Measurements from ENCODE around the gene PRDX2. TPM values are rescaled to one million over a fixed set of nuclear protein-coding genes. Genes with fewer than 3 reads are reported as not detected.

Gene PRDX2
- total and polyA plus RNA-seq, 2 experiments from 2014 or later = 497 to 581 TPM

DNA sequence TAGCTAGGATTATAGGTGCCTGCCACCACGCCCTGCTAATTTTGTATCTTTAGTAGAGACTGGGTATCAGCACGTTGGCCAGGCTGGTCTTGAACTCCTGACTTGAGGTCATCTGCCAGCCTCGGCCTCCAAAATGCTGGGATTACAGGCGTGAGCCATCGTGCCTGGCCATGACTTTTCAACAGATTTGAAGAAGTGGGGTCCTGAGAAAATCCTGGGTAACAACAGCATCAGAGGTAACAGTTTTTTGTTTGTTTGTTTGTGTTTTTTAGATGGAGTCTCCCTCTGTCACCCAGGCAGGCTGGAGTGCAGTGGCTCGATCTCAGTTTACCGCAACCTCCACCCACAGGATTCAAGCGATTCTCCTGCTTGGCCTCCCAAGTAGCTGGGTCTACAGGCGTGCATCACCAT, 6.6 kb downstream of the PRDX2 start:
- Histone ChIP-seq H3K4me1 (ENCODE audit: insufficient read depth) (peaks cover 16% of the 10 kb centered on the region), H2AFZ (no peak overlapping the region), H3K27ac (peak overlapping the region; percentile 99), H3K4me3 (no peak overlapping the region), H3K9me3 (ENCODE audit: low read depth) (no peaks in the 10 kb centered on the region), H4K20me1 (ENCODE audit: insufficient read depth, poor library complexity, severe bottlenecking) (peaks cover 10% of the 10 kb centered on the region), H3K36me3 (replicated peaks; ENCODE audit: insufficient read depth, low read depth) (no peaks in the 10 kb centered on the region), H3K79me2 (peaks cover 26% of the 10 kb centered on the region), H3K4me2 (no peak overlapping the region), H3K27me3 (no peaks in the 10 kb centered on the region), H3K9me2 (replicated peaks; ENCODE audit: insufficient read depth) (no peaks in the 10 kb centered on the region)
- DNase-seq (ENCODE audit: low spot score) = no peak
- WGBS (ENCODE audit: low lambda C conversion rate, missing lambda C conversion rate) = 85% methylated on average over 9 of the region's 9 CpGs
- TF ChIP-seq, protein P1, sequence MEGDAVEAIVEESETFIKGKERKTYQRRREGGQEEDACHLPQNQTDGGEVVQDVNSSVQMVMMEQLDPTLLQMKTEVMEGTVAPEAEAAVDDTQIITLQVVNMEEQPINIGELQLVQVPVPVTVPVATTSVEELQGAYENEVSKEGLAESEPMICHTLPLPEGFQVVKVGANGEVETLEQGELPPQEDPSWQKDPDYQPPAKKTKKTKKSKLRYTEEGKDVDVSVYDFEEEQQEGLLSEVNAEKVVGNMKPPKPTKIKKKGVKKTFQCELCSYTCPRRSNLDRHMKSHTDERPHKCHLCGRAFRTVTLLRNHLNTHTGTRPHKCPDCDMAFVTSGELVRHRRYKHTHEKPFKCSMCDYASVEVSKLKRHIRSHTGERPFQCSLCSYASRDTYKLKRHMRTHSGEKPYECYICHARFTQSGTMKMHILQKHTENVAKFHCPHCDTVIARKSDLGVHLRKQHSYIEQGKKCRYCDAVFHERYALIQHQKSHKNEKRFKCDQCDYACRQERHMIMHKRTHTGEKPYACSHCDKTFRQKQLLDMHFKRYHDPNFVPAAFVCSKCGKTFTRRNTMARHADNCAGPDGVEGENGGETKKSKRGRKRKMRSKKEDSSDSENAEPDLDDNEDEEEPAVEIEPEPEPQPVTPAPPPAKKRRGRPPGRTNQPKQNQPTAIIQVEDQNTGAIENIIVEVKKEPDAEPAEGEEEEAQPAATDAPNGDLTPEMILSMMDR (IDR thresholded peaks at IDR 0.05; ENCODE audit: poor library complexity) = no peak
- TF ChIP-seq EZH2 (IDR thresholded peaks at IDR 0.05; ENCODE audit: borderline replicate concordance) (no peak), EZH2phosphoT487 (IDR thresholded peaks at IDR 0.05; ENCODE audit: low read depth, severe bottlenecking, unreplicated experiment) (no peak)

DNA sequence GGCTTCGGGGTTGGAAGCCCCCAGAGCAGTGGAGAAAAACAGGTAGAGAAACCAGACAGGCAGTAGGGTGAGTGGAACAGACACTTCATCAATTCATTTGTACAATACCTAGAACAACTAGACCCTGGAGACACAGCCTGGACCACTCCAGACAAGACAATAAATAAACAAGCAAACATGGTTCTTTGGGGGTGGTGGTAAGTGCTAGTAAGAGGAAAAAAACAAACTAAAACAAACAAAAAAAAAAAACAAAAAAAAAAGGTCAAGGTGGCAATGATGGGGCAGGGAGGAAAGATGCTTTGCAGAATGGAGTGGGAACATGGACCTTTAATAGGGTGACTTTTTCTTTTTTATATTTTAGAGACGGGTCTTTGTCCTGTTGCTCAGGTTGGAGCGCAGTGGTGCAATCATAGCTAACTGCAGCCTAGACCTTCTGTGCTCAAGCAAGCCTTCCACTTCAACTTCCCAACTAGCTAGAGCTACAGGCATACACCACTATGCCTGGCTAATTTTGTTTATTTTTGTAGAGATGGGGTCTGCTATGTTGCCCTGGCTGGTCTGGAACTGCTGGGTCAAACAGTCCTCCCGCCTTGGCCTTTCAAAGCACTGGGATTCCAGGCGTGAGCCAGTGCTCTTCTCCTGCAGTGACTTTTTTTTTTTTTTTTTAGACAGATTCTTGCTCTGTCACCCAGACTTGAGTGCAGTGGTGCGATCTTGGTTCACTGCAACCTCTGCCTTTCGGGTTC, 7.2 kb downstream of the PRDX2 start:
- peaks cover 10% of the 10 kb centered on the region for H4K20me1 ChIP-seq (ENCODE audit: insufficient read depth, poor library complexity, severe bottlenecking)
- no peaks in the 10 kb centered on the region for H3K9me2 ChIP-seq (replicated peaks; ENCODE audit: insufficient read depth)
- H3K4me2 ChIP-seq = peak overlapping the region; percentile 84
- DNase-seq (ENCODE audit: low spot score) = no peak
- no peaks in the 10 kb centered on the region for H3K9me3 ChIP-seq (ENCODE audit: low read depth)
- H3K27me3 ChIP-seq = no peaks in the 10 kb centered on the region
- no peak overlapping the region for H2AFZ ChIP-seq
- peaks cover 14% of the 10 kb centered on the region for H3K4me1 ChIP-seq (ENCODE audit: insufficient read depth)
- peak overlapping the region; percentile 99 for H3K27ac ChIP-seq
- WGBS (ENCODE audit: low lambda C conversion rate, missing lambda C conversion rate) = 73% methylated on average over 7 of the region's 7 CpGs
- no peaks in the 10 kb centered on the region for H3K36me3 ChIP-seq (replicated peaks; ENCODE audit: insufficient read depth, low read depth)
- H3K79me2 ChIP-seq = peaks cover 20% of the 10 kb centered on the region
- H3K4me3 ChIP-seq = peak overlapping the region; percentile 12
- TF ChIP-seq EZH2phosphoT487 (IDR thresholded peaks at IDR 0.05; ENCODE audit: low read depth, severe bottlenecking, unreplicated experiment) (no peak), EZH2 (IDR thresholded peaks at IDR 0.05; ENCODE audit: borderline replicate concordance) (no peak)
- TF ChIP-seq, protein P1 (IDR thresholded peaks at IDR 0.05; ENCODE audit: poor library complexity) = no peak

DNA sequence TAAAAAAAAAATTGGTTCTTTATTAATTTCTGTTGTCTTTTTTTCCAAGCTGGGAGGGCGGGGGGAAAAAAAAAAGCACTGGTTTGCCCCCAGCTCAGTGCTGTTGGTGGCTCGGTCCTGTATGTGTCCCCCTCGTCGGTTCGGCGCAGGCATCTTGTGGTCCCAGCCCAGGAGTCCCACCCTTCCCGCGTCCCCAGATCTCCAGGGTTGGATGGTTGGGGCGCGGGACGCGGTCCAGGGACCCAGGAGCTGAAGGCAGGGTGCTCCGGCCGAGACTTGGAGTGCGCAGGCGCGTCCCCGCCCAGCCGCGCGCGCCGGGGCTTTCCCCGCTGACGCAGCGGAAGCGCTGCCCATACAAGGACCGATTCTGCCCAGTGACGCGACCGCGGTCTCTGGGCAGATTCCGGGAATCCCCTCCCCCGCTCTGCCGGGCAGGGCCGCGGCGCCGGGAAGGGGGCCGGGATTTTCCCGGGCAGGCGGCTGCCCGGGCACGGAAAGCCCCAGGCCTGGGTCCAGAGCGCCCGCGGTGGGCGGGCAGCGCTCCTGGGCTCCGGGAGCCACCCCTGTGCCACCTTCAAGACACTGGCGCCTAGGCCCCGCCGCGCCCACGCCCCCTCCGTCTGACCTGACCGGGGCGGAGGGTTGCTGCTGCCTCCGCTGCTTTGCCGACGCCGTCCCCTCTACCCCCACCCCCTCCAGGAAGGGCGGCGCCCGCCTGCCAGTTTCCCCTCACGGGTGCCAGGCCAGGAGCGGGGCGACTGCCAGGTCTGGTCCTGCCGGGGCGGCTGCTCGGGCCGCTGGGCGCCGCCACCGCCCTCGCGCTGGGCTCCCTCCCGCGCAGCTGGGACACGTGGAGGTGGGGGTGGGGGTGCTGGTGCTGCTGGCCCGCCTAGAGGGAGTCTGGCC, 8.1 kb downstream of the PRDX2 start:
- Histone ChIP-seq H3K4me3 (peak overlapping the region; percentile 94), H3K9me2 (replicated peaks; ENCODE audit: insufficient read depth) (no peaks in the 10 kb centered on the region), H3K4me2 (peak overlapping the region; percentile 84), H3K27ac (peak overlapping the region; percentile 99), H3K27me3 (no peaks in the 10 kb centered on the region), H3K36me3 (replicated peaks; ENCODE audit: insufficient read depth, low read depth) (no peaks in the 10 kb centered on the region), H2AFZ (no peak overlapping the region), H4K20me1 (ENCODE audit: insufficient read depth, poor library complexity, severe bottlenecking) (peaks cover 10% of the 10 kb centered on the region), H3K9me3 (ENCODE audit: low read depth) (no peaks in the 10 kb centered on the region), H3K79me2 (peaks cover 18% of the 10 kb centered on the region), H3K4me1 (ENCODE audit: insufficient read depth) (peaks cover 22% of the 10 kb centered on the region)
- peak; percentile 96 for DNase-seq (ENCODE audit: low spot score)
- under 1% methylated on average over 42 of the region's 81 CpGs for WGBS (ENCODE audit: low lambda C conversion rate, missing lambda C conversion rate)
- TF ChIP-seq, protein P1 (IDR thresholded peaks at IDR 0.05; ENCODE audit: poor library complexity) = no peak
- no peak for TF ChIP-seq EZH2phosphoT487 (IDR thresholded peaks at IDR 0.05; ENCODE audit: low read depth, severe bottlenecking, unreplicated experiment)
- TF ChIP-seq EZH2 (IDR thresholded peaks at IDR 0.05; ENCODE audit: borderline replicate concordance) = no peak

All from hepatocyte (in vitro differentiated cells).